ENCODE measurements around the gene MRPL37. TPM values are rescaled to one million over a fixed set of nuclear protein-coding genes. Genes with fewer than 3 reads are reported as not detected.
"Not testable (repeated sequence)": the region's sequence is repeated elsewhere in the genome, so short reads cannot be mapped to it uniquely, and the experiment has no call there.

MRPL37 gene
- polyA plus RNA-seq, 5 donors = 56.6 to 67.0 (median 61.2) TPM

DNA sequence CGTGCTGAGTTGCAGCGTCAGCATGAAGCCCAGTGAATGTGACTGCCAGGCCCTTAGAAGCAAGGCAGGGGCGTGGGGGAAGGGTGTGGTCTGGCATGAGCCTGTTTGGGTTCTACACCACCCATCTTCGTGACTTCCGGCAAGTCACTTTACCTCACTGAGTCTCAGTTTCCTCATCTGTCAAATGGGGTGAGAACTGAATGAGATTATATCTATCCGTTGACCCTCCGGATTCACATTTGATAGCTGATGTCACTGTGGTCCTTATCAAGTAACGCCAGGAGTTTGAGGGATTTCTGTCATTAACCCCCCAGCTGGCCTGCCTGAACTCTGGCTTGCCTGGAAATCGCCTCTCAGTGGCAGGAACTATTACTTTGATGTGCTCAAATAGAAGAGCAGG, 15.6 kb downstream of the MRPL37 start:
- no peak for DNase-seq

DNA sequence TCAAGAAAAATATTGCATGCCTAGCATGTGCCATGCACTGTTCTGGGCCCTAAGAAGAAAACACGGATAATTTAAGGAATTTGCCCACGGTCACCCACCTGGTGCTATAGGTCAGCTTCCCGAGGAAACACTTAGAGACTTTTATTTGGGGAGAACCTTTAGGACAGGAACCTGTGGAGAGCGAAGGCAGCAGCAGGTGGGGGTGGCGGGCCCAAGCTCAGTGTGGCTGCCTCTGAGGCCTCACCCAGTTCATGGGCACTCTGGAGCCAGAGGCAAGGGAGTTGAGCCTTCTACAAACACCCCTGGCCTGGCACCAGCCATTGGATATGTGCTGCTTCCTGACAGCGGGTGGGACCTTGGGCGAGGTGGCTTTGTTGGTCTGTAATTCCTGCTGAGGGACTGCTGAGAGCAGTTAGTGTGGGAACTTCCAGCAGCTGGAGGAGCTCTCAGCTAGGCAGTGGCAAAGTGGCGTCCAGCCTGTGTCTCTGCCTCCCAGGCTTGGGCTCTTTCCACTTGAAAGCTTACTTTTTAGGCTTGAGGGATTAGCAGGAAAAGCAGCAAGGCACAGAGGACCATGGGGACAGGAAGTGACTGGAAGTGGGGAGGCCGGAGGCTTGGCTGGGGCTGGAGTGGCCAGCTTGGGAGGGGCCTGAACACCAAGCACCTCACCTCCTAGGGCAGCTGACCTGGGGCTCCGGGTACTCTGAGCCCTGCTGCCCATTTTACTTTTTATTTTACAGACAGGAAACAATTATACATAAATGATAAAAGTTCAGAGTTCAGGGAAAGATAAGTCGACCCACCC, 19.1 kb downstream of the MRPL37 start:
- no peak for DNase-seq

- DNase-seq = no peak
Observed at GRCh38 chr1:54219688-54220003, 19.7 kb downstream of the MRPL37 start.

- DNase-seq = peak; percentile 47 to 53
Observed at GRCh38 chr1:54220004-54220811, 20.2 kb downstream of the MRPL37 start.

DNA sequence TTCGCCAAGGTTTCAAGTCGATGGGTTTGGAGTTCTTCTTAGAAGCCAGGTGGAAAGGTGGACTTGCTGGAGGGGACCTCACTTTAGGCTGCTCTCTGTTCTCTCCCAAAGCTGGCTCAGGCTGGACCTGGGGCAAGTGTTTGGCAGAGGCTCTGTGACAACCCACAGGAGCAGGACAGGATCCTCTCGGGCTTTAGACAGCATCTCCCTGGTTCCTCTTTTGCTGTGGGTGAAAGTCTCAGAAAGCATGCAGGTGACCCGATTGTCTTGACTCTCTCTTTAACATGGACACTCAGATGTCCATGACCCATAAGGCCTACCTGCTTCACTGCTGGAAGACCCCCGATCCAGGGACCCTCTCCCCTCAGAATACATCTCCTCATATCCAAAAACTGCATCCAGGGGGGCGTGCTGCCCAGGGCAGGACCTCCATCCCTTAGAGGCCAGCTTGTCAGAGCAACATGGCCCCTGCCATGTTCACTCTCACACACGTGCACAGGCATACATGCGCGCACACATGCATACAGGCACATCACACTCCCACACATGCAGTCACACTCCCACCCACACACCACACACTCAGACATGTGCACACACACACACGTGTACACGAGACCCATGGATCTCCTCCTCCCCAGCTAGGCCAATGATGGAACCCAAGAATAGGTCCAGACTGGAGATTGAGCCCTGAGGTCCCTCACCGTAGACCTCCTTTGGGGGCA, 21.3 kb downstream of the MRPL37 start:
- DNase-seq = no peak

- DNase-seq = no peak
Observed at GRCh38 chr1:54221867-54222484, 22.0 kb downstream of the MRPL37 start.

GRCh38 chr1:54222711-54223110, 22.7 kb downstream of the MRPL37 start:
- DNase-seq = no peak

- DNase-seq = no peak
Observed at GRCh38 chr1:54223441-54224202, 23.7 kb downstream of the MRPL37 start.

GRCh38 chr1:54224233-54224632, 24.3 kb downstream of the MRPL37 start:
- DNase-seq = no peak

DNA sequence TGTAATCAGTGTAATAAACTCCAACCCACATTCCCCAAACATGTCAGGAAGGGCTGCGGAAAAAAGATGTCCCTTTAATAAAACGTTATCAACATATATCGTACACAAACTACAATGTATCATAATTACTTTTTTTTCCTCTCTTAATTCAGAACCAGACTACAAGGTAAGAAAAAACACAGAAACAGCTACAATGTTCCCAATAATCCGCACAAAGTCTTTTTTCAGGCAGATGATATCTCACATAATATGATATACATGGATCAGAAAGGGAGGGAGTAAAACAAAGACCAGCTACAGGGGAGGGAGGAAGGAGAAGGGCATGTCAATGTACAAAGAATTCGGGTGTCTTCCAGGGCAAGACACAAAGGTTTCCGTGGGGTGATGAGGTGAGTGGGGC, 25.4 kb downstream of the MRPL37 start:
- DNase-seq = no peak

- no peak for DNase-seq
Observed at GRCh38 chr1:54225986-54226559, 26.1 kb downstream of the MRPL37 start.

DNA sequence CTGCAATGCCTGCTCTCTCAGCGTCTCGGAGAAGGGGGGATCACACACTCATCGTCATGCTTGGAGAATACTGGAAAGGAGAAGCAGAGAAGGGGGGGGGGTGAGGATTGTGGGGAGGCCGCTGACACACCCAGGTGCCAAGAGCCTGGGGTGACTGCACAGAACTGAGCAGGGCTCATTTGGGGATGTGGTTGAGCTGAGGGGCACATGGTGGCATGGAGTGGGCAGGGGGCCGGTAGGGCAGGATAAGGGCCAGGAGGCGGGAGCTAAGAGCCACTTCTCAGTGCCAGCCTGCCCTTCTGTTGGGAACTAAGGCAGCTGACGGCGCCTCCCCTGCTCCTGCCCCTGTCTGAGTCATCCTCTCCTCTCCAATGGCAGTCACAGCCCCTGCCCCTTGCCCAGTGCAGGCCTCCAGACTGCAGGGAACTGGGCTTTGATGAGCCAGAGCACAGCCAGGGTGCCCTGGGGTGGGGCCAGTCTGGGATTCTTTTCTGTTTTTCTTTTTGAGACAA, 27.2 kb downstream of the MRPL37 start:
- no peak for DNase-seq

GRCh38 chr1:54227891-54228310, 27.9 kb downstream of the MRPL37 start:
- DNase-seq = no peak

GRCh38 chr1:54228638-54229079, 28.7 kb downstream of the MRPL37 start:
- DNase-seq = no peak

- DNase-seq = no peak
Observed at GRCh38 chr1:54229281-54229891, 29.4 kb downstream of the MRPL37 start.

DNA sequence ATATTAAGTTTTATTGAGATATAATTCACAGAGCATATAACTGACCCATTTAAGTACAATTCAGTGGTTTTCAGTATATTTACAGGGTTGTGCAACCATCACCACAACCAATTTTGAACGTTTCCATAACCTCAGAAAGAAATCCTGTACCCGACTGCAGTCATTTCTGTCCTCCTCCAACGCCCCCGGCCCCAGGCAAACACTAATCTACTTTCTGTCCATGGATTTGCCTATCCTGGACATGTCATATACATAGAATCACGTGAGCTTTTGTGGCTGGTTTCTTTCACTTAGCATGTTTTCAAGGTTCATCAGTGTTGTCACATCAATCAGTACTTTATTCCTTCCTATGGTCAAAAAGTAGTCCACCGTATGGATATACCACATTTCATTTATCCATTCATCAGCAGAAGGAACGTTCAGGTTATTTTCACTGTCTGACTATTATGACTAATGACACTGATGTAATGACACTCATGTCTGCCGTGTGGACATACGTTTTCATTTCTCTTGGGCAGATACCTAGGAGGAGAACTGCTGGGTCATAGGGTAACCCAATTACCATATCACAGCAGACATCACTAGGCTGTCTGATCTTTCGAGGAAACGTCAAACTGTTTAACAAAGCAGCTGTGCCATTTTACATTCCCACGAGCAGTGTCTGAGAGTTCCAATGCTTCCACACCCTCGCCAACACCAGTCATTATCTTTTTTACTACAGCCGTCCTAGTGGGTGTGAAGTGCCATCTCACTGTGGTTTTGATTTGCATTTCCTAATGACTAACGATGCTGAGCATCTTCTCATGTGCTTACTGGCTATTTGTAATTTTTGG, 30.8 kb downstream of the MRPL37 start:
- DNase-seq = no peak

- DNase-seq = not testable (repeated sequence)
Observed at GRCh38 chr1:54233196-54233595, 33.2 kb downstream of the MRPL37 start.

DNA sequence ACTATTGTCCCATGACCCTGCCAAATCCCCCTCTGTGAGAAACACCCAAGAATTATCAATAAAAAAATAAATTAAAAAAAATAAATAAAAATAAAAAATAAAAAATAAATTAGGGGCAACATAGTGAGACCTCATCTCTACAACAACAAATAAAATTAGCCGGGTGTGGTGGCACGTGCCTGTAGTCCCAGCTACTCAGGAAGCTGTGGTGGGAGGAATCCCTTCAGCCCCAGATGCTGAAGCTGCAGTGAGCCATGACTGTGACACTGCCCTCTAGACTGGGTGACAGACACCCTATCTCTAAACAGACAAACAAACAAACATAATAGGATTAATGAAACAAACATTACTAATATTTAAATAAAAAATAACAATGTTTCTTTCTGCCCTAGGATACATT, 34.3 kb downstream of the MRPL37 start:
- no peak for DNase-seq

DNA sequence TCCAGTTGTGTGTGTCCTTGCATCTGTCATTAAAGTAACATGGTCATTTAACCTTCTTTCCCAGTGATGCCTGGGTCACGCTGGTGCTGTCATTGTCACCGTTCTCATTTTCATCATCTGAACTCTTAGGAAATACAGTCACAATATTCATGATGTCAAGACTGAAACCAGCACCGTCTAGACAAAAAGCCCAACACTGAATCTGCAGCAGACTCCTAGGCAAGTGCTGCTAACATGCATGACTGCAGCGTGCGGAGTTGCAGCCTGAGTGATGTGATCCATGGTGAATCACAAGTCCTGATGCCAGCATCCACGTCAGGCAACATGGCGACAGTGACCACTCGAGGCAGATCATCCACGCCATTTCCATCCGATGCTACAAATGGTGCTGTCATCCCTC, 37.6 kb downstream of the MRPL37 start:
- no peak for DNase-seq
